ENCODE results near the gene MGAT5B.
"Not testable (repeated sequence)": the region's sequence is repeated elsewhere in the genome, so short reads cannot be mapped to it uniquely, and the experiment has no call there.

Gene MGAT5B, protein sequence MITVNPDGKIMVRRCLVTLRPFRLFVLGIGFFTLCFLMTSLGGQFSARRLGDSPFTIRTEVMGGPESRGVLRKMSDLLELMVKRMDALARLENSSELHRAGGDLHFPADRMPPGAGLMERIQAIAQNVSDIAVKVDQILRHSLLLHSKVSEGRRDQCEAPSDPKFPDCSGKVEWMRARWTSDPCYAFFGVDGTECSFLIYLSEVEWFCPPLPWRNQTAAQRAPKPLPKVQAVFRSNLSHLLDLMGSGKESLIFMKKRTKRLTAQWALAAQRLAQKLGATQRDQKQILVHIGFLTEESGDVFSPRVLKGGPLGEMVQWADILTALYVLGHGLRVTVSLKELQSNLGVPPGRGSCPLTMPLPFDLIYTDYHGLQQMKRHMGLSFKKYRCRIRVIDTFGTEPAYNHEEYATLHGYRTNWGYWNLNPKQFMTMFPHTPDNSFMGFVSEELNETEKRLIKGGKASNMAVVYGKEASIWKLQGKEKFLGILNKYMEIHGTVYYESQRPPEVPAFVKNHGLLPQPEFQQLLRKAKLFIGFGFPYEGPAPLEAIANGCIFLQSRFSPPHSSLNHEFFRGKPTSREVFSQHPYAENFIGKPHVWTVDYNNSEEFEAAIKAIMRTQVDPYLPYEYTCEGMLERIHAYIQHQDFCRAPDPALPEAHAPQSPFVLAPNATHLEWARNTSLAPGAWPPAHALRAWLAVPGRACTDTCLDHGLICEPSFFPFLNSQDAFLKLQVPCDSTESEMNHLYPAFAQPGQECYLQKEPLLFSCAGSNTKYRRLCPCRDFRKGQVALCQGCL

DNA sequence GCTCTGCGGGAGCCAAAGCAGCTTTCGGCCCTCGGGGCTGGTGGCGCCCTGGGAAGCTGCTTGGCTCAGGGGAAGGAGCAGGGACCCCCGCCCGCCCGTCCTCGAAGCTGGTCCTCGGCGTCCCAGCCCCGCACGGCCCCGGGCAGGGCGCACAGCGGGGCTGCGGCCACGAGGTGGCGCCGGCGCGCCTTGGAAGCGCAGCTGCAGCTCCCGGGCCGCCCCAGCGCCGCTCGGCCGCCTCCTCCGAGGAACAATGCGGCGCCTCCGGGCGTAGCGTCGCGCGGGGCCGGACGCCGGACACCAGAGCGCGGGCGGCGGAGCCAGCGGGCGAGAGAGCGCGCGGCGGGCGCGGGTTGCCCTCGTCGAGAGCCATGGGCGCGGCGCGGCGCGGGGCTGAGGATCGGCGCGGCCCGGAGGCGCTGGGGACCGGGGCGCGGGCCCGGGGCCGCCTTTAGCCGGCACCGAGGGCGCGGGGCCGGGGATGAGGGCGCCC lies at the start of gene MGAT5B:
MGAT5B (plus strand) TSS at position 229 of the 493 bp plus-strand sequence. CDS start 626 bp downstream, outside the sequence.
- peak; percentile 73 for DNase-seq (ENCODE audit: low spot score)

DNA sequence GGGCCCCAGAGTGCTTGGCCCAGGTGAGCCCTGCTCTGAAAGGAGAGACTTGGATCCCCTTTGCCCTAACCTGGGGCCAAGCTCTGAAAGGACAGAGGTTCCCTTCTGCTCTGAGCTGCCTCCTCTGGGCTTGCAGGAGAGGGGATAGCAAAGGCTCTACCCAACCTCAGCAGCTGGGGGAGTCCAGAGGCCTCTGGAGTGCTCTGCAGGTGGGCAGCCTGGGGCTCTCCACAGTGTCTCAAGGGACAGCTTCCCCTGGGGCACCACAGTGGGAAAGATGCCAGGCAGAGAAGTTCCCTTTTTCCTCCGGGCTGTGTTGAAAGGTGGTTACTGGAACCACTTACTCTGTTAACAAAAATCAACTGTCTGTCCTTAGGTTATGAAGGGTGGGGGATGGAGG lies 48.2 kb upstream of the MGAT5B start:
- no peak for DNase-seq (ENCODE audit: low spot score)

DNA sequence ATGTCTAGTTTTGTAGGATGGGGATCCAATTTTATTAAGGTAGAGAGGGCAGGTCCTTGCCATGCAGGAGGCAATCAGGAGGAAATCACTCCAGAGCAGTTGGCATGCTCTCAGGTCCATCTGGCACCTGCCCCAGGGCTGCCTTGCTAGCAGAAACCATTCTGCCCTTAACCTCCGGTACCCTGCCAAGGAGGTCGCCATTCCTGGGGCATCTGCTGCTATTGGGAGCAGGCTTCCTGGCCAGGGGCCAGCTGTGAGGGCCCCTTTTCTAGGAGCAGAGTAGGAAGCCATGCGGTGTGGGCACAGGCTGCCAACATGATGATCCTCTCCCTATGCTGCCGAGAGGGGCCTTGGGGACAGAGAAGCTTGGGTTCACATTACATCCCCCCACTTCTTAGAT lies 47.6 kb upstream of the MGAT5B start:
- no peak for DNase-seq (ENCODE audit: low spot score)

DNA sequence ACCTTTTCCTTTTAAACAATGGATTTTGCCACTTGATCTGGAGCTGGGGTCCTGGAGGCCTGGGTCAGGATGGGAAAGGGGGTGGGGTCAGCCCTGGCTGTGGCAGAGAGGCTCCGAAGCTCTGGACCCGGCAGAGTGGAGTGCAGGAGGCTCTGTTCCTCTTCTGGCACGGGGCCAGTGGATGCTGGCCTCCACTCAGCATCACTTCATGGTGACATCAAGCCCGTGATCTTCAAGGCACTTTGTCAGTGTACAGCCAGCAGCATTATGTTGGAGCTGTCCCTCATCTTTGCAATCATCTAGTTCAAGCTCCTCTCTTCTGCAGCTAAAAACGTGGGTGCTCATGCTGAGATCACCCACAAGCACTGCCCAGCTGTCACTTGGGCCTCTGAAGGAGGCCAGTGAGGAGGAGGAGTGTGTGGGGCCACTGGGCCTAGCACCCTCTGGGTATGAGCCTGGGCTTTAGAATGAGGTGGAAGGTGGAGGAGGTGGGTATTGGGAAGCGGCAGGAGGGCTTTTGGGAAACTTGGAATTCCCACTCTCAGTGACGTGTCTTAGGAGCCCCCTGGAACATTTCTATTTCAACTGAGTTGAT lies 45.9 kb upstream of the MGAT5B start:
- DNase-seq (ENCODE audit: low spot score): no peak

DNA sequence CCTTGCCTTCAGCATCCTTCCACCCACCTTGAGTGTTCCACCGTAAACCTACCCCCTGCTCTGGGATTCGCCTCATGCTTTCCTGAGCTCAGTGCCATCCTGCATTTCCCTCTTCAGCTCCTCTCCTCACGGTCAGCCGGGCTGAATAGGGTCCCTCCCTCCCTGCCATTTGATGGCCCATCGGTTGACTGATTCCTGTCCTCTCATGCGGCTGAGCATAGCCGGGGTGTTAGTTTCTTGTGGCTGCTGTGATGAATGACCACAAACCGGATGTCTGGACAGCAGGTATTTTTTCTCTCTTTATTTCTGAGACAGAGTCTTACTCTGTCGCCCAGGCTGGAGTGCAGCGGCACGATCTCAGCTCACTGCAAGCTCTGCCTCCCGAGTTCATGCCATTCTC lies 44.1 kb upstream of the MGAT5B start:
- DNase-seq (ENCODE audit: low spot score): peak; percentile 75

DNA sequence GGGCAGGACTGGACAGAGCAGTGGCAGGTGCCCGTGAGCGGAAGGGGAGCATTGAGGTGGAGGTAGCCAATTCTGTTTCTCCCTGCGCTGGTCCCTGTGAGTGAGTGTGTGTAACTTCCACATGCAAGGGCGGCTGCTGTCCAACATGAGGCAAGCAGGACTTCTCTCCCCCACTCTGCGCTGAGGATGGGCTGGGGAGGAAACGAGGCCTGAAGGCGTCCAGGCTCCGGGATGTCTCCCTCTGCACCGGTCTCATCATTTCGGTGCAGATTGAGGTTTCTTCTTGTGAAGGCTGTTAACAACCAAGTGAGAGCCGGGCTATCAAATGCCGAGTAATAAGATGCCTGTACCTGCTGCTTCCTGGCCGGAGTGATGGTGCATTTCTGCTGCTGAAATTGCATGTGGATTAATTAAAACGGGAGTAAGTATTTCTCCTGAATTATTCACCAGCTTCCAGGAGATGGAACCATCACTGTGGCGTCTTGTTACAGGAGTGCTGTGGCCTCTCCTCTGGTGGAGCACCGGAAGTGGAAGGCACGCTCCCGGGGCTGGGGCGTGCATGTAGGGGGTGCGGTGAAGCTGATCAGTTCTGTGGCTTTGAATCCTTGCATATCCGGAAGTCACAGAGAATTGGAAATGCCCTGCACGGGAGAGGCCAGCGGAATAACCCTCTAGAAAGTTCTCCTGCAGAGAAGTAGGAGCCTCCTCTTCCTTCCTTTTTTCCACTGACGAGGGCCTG lies 41.7 kb upstream of the MGAT5B start:
- no peak for DNase-seq (ENCODE audit: low spot score)

DNA sequence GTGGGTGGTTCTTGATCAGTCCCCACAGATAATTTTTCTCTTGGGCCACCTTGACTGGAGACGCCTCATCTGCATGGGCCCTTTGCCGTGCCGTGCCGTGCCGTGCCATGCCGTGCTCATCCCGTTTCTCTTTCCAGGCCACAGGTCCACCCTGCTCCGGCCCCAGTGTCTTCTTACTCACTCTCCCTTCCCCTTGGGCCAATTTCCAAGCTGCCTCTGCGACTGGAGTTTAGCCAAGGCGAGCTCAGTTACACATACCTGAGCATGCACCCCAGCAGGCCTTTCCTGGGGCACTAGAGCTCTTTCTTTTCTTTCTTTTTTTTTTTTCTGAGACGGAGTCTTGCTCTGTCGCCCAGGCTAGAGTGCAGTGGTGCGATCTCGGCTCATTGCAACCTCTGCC lies 40.5 kb upstream of the MGAT5B start:
- DNase-seq (ENCODE audit: low spot score): no peak

DNA sequence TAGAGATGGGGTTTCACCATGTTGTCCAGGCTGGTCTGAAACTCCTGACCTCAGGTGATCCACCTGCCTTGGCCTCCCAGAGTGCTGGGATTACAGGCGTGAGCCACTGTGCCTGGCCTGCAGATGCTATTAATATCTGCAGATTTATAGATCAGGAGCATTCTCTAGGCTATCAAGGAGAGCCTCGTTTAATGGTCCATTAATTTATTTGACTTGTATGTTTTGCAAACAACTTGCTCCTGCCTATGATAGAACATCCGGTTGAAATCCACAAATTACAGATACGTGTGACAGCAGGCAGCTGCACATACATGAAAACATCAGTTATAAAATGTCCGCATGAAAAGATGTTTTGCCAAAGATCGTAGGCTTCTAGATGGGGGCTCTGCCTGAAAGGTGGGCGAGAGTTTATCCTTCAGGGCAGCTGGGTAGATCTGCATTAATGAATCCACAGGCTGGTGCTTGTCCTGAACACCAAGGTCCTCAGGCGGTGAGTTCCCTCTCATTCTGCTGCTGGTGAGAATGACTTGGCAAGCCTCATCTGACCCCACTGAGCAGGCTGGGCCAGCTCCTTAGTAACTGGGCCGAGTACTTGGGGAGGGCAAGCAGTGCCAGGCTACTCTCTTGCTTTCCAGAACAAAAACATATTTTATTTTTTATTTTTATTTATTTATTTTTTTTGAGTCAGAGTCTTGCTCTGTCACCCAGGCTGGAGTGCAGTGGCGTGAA lies 37.1 kb upstream of the MGAT5B start:
- DNase-seq (ENCODE audit: low spot score): no peak

DNA sequence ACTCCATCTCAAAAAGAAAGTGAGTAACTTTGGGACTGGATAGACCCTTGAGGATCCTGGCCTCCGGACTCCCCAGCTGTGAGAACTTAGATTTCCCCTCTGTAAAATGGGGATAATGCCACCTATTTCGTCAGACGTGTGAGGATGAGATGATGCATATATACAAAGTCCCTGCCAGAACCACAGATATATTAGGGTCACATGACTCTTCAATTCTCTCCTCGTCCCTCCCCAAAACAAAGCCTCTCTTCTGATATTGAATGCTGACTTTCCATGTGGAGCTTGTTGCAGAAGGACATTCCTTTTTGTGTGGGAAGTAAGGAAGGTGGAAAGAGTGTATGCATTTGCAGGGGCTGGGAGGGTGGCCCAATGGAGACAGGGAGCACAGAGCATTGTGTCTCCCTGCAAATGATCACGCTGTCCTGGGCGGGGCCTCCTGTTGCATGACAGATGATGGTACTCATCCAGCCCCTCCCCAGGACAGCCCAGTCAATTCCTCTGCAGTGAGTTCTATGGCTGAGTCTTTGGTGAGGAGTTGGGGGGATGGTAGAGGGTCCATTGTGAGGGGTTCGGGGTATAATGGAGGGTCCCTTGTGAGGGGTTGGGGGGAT lies 35.1 kb upstream of the MGAT5B start:
- DNase-seq (ENCODE audit: low spot score): peak; percentile 12

DNA sequence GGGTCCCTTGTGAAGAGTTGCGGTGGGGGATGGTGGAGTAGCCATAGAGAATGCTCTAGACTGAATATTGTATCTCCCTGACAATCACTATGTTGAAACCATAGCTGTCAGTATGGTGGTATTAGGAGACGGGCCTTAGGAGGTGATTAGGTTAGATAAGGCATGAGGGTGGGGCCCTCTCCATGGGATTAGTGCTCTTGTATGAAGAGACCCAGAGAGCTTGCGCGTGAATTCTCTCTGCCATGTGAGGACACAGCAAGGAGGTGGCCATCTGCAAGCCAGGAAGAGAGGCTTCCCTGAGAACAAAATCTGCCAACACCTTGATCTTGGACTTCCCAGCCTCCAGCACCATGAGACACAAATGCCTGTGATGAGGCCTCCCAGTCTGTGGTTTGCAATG lies 34.5 kb upstream of the MGAT5B start:
- no peak for DNase-seq (ENCODE audit: low spot score)

DNA sequence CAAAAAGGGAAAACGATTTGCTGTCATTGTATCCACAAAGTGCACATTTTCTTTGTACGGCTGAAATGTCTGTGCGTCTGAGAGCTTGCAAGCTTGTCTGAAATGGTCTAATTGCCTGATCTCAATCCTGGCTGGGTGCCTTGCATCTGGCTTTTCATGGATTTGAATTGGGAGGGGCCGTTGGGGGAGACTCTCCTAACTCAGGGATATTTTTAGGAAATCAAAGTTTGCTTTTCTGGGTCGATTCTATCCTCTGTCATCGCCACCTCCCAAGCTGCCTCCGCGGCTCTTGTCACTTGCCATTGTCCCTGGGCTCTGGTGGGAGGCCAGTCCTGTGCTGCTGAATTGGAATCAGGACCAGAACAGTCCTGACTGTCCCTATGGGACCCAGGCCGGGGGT lies 33.3 kb upstream of the MGAT5B start:
- DNase-seq (ENCODE audit: low spot score): no peak

DNA sequence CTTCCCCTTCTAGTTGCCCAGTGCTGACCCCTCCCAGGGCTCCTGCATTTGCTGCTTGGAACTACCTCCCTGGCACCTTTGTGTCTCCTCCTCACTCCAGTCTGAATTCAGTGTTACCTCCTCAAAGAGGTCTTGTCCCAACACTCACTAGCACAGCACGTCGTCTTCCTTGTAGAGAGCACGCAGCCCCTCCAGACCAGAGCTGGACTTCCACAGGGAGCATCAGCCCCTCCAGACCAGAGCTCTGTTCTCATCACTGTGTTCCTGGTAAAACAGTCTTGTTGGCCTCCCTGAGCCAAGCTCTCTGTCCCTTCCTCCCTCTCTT lies 27.8 kb upstream of the MGAT5B start:
- peak; percentile 26 for DNase-seq (ENCODE audit: low spot score)

DNA sequence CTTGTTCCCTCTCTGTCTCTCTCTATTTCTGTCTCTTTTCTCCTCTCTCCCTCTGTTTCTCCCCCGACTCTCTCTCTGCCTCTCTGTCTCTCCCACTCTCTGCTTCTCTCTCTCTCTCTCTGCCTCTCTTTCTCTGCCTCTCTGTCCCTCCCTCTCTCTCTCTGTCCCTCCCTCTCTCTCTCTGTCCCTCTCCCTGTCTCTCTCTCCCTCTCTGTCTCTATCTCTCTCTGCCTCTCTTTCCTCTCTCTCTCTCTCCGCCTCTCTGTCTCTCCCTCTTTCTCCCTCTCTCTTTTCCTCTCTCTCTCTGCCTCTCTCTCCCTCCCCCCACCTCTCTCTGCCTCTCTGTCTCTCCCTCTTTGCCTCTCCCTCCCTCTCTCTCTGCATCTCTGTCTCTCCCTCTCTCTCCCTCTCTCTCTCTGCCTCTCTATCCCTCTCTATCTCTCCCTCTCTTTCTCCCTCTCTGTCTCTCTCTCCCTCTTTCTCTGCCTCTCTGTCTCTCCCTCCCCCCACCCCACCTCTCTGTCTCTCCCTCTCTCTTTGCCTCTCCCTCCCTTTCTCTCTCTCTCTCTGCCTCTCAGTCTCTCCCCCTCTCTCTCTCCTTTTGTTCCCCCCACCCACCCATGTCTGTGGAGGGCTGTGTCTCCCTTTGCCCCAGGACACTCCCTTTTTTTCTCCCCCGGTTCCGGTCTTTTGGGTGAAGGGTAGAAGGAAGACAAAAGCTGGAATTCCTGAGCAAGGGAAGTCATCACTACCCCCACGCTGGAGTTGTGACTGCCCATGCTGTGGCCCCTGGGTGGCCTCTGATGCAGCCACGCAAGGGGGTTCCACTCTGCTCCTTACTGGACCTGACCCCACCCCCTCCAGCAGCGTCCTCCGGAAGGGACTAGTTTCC lies 27.1 kb upstream of the MGAT5B start:
- DNase-seq (ENCODE audit: low spot score): peak; percentile 62

DNA sequence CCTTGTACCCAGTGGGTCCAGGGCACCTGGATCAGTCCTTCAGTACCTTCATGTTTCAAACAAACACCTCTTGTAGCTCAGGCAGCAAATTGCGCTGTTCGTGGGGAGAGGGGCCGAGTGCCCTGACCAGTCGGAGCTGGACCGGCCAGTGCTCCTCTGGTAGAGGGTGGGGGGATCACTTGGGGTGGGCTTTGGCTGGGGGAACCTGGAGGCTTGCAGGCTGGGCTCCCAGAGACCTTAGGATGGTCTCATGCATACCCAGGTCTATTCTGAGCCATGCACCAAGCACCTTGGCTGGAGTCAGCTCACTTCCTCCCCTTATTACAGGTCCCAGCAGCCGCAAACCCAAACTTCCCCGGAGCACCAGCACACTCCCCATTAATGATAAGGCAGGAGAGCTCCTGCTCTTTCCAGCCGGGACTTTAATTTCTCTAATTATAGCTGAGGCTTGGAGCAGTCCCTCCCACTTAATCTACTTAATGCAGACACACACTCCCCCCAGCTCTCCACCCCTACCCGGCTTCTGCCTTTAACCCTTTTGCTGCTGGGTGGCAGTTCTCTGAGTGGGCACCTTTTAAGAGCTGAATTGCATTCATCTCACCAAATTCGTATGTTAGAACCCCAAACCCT lies 26.3 kb upstream of the MGAT5B start:
- DNase-seq (ENCODE audit: low spot score): peak; percentile 50

DNA sequence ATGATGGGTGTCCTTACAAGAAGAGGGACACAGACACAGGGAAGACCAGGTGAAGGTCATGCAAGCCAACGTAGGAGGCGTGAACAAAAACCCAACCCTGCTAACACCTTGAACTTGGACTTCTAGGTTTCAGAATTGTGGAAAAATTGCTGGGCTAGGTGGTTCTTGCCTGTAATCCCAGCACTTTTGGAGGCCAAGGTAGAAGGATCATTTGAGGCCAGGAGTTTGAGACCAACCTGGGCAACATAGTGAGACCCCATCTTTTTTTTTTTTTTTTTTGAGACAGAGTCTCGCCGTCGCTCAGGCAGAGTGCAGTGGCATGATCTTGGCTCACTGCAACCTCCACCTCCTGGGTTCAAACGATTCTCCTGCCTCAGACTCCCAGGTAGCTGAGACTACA lies 25.1 kb upstream of the MGAT5B start:
- not testable (repeated sequence) for DNase-seq (ENCODE audit: low spot score)

DNA sequence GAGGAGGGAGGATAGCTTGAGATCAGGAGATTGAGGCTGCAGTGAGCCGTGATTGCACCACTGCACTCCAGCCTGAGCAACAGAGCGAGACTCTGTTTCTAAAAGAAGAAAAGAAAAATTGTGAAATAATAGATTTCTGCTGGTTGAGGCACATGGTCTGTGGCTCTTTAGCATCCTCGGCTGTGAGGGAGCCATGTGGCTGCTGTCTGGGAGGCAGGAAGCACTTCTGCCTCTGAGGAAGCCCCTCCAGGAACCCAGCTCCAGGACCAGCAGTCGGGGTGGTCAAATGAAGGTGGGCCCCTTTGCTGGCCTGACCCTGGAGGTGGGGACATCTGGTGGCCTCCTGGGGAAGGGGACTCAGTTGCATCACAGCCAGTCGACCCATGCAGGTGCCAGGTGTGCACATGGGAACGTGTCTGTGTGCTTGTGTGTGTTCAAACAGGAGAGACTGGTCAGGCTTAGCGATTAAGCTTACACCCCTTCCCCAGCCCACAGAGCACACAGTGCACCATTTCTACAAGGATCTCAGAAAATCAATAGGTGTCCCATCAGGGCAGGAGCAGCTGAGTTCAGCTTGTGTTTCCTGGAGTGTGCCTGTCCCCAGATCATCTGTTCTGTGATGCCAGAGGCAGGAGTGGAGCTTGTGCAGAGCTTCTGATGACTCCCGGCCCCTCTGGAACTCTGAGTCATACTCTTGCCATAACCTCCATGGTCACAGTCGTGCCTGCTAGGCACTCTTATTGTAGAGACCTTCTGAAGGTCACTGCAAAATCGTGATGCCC lies 24.3 kb upstream of the MGAT5B start:
- peak; percentile 65 for DNase-seq (ENCODE audit: low spot score)

DNA sequence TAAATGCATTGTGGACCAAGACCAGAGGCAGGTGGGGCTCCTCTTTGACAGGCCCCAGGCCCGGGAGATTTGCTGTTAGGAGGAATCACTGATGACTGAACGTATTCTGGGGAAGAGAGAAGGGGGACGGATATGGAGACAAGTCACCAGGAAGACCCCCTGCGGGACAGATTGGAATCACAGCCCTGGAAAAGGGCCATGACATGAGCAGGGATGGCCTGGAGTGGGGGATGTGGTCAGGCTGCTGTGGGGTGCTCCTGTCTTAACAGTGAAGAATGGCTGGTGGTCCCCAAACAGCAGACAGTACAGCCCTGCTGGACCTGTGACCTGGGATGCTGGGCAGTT lies 23.7 kb upstream of the MGAT5B start:
- DNase-seq (ENCODE audit: low spot score): no peak

DNA sequence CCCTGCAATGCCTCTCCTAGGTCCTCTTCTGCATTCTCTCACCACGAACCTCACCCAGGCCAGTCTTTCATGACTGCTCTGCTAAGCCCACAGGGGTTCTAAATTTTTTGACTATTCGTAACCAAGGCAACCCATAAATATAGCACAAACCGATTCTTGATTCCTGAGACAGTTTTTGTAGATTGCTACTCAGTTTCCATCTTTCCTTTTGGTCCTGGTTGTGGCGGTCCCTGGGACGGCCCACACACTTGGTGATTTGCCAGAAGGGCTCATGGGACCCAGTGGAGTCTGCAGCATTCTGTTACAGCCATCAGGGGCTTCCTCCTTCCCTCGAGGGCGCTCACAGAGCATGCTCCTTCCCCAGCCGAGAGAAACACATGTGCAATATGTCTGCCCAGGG lies 23.4 kb upstream of the MGAT5B start:
- no peak for DNase-seq (ENCODE audit: low spot score)

DNA sequence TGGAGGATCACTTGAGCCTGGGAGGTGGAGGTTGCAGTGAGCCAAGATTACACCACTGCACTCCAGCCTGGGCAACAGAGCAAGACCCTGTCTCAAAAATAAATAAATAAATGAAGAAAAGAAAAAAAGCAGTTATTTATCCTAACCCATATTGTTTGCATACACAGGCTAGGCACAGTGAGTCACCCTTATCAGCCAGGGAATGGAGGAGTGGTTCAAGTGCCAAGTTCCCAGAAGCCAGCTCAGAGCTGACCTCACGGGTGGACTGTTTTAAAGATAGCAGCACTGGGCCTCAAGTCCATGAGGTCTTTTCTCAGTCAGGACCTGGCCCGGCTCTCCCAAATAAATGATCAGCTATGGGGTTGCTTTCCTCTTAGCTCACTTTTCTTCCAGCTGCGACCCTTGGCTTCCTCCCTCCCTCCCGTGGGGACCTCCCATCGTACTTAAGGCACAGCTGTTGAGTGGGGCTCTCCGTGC lies 22.6 kb upstream of the MGAT5B start:
- no peak for DNase-seq (ENCODE audit: low spot score)
